MCF 10A (cell line): ENCODE data around the gene MITF. TPM values are rescaled to one million over a fixed set of nuclear protein-coding genes. Genes with fewer than 3 reads are reported as not detected.

Experiments used
- BruUV-seq: library from RNA; stranded (reverse); fragments of 400-500 nt; replicated peaks from 2 replicates; lab custom pipeline; 2021; lab: Mats Ljungman, UMichigan
- CTCF ChIA-PET: fragments of 300-600 bp; sonication (Branson Sonifier 250); formaldehyde crosslinking; extraction: SDS; loops from one replicate; lab custom pipeline; 2021; ENCODE audit warnings: antibody characterized with exemption, inconsistent platforms; lab: Yijun Ruan, JAX
- POLR2A ChIA-PET: fragments of 300-600, 350-650 bp; sonication (Branson Sonifier 250); formaldehyde crosslinking; extraction: SDS; loops from one replicate; lab custom pipeline; 2020; ENCODE audit warnings: antibody characterized with exemption, inconsistent platforms; lab: Yijun Ruan, JAX
- DNase-seq: peaks from one replicate; pipeline ENCODE4 v3.0.0-alpha.2; 2018; ENCODE audit not compliant: unreplicated experiment
- H3K27ac Mint-ChIP-seq: one replicate; pipeline ENCODE4 v1.8.0; 2022; ENCODE audit warnings: mild to moderate bottlenecking, low read depth, mixed read lengths; ENCODE audit not compliant: unreplicated experiment
- H3K27me3 Mint-ChIP-seq: one replicate; pipeline ENCODE4 v1.8.0; 2022; ENCODE audit warnings: mixed read lengths; ENCODE audit not compliant: insufficient read depth, unreplicated experiment
- H3K36me3 Mint-ChIP-seq: one replicate; pipeline ENCODE4 v1.8.0; 2022; ENCODE audit warnings: mild to moderate bottlenecking, moderate library complexity, mixed read lengths; ENCODE audit not compliant: insufficient read depth, unreplicated experiment
- H3K4me1 Mint-ChIP-seq: one replicate; pipeline ENCODE4 v1.8.0; 2022; ENCODE audit warnings: mixed read lengths; ENCODE audit not compliant: insufficient read depth, unreplicated experiment
- H3K4me3 Mint-ChIP-seq: one replicate; pipeline ENCODE4 v1.8.0; 2022; ENCODE audit warnings: mild to moderate bottlenecking, moderate library complexity, mixed read lengths; ENCODE audit not compliant: unreplicated experiment
- H3K9me3 Mint-ChIP-seq: one replicate; pipeline ENCODE4 v1.8.0; 2022; ENCODE audit warnings: mixed read lengths; ENCODE audit not compliant: unreplicated experiment
- intact Hi-C: fragments of 100-400 bp; cut with micrococcal nuclease; formaldehyde crosslinking; loops from 2 replicates; pipeline ENCODE4 v1.14.1; 2022
- total RNA-seq: library from RNA; stranded (reverse); gene quantifications from 2 replicates; pipeline ENCODE4 v1.2.3, GENCODE V29; 2022
- TF ChIP-seq, protein P1 (sequence below): fragments of 200-600 bp; IDR thresholded peaks from one replicate; pipeline ENCODE4 v1.8.0; 2022; ENCODE audit warnings: antibody characterized with exemption, mild to moderate bottlenecking; ENCODE audit not compliant: unreplicated experiment

MITF gene
- total RNA-seq, 1 experiment from 2014 or later: 16.1 TPM

DNA sequence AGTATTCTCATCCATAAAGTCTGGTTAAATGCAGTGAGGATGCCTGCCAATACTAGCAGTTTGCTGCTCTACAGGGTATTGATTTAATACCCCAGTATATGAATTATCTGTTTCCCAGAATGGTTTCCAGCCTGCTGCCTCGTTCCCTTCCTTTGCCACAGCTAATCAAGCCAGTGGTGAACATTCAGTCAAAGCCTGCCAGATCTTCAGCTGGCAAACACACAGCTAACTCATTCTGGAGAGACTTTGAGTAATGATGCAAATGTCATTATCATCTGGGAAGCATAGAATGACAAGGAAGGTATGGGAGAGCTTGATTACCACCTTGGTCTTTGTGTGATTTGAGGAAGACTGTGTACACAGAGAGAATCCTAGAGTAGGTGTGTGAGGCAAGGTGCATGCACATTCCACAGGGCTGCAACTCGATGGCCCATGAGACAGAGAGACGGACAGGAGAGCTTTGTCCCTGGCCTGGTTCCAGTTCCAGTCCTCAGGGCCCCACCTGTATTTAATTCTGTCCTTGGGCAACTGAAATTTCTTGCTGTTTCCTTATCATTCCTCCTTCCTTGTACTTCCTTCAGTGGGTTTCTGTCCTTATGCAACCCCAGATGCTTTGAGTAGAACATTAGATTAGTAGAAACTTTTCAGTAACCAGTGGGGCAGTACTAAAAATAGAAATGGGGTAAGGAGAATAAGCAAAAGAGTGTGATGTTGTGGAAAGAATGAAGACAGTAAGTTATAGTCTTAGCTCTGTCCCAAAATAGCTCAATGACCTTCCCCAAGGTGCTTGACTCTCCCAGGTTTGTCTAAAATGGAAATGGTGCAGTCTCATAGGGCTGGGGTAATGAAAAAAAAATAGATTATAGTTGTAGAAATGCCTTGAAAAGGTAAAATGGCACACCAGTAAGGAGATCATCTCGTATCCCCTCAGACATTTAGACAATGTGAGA is 72.5 kb downstream of the MITF start:
- ChIA-PET POLR2A (interaction anchor here (0.8 kb wide), 1 partner anchor 18 kb away, joined by 3 read pairs; no protein-coding TSS in a partner anchor), CTCF (interaction anchor here (0.6 to 1.7 kb wide), 5 partner anchors 19 to 802 kb away, joined by 3 to 12 read pairs (median 5); no protein-coding TSS in a partner anchor)
- TF ChIP-seq, protein P1, sequence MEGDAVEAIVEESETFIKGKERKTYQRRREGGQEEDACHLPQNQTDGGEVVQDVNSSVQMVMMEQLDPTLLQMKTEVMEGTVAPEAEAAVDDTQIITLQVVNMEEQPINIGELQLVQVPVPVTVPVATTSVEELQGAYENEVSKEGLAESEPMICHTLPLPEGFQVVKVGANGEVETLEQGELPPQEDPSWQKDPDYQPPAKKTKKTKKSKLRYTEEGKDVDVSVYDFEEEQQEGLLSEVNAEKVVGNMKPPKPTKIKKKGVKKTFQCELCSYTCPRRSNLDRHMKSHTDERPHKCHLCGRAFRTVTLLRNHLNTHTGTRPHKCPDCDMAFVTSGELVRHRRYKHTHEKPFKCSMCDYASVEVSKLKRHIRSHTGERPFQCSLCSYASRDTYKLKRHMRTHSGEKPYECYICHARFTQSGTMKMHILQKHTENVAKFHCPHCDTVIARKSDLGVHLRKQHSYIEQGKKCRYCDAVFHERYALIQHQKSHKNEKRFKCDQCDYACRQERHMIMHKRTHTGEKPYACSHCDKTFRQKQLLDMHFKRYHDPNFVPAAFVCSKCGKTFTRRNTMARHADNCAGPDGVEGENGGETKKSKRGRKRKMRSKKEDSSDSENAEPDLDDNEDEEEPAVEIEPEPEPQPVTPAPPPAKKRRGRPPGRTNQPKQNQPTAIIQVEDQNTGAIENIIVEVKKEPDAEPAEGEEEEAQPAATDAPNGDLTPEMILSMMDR: no peak
- Mint-ChIP-seq H3K27me3 (no peaks in the 10 kb centered on the region), H3K27ac (no peak overlapping the region), H3K4me3 (no peak overlapping the region), H3K4me1 (peaks cover 7% of the 10 kb centered on the region), H3K36me3 (no peaks in the 10 kb centered on the region), H3K9me3 (no peaks in the 10 kb centered on the region)
- DNase-seq: no peak
- BruUV-seq: no TSS peak
- intact Hi-C loops: no loop called here

DNA sequence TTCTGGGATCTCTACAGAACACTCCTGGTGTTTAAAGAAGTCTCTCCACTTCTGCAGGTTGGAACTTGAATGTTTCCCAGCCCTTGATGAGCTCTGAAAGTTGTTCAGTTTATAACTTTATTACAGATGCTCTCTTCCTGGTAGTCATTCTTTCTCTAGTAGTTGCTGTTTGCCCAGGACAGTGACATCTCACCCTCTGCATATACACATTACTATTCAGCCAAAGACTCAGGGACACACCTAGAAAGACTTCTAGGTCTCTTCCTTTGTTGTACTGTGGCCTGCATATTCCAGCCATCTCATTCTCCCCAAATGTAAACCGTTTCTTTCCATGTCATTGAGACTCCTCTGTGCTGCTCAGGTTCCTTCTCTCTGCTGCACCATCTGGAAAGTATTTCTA is 76.7 kb downstream of the MITF start:
- ChIA-PET CTCF (interaction anchor here (0.6 to 1.4 kb wide), 2 partner anchors 12 to 75 kb away, joined by 4 to 5 read pairs; no protein-coding TSS in a partner anchor), POLR2A (no interaction called here)
- no peaks in the 10 kb centered on the region for H3K36me3 Mint-ChIP-seq
- H3K27ac Mint-ChIP-seq: no peak overlapping the region
- no peak overlapping the region for H3K4me3 Mint-ChIP-seq
- DNase-seq: no peak
- H3K4me1 Mint-ChIP-seq: peaks cover 7% of the 10 kb centered on the region
- no peaks in the 10 kb centered on the region for H3K9me3 Mint-ChIP-seq
- BruUV-seq: no TSS peak
- H3K27me3 Mint-ChIP-seq: no peaks in the 10 kb centered on the region
- TF ChIP-seq, protein P1: no peak
- intact Hi-C loops: no loop called here

DNA sequence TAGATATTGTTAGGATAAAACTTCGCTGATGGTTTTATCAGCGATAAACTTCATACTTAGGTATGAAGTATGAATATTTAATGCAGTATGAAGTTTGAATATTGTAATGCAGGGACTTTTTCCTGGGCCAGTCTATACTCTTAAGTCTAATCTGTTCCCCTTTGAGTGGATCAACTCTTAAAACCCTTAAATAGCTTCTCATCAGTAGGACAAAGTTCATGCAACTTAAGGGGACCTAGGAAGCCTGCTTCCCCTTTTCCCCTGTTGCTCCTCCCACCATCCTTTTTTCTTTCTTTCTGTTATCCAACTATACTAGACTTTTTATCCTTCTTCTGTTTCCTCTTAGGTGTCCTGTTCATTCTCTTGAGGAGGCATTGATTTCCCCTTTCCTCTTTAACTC is 78.7 kb downstream of the MITF start:
- BruUV-seq: no TSS peak
- POLR2A ChIA-PET: interaction anchor here (0.7 kb wide), 1 partner anchor 285 kb away, joined by 3 read pairs; no protein-coding TSS in a partner anchor
- no peak overlapping the region for H3K27ac Mint-ChIP-seq
- H3K4me3 Mint-ChIP-seq: no peak overlapping the region
- CTCF ChIA-PET: interaction anchor here (0.7 kb wide), 1 partner anchor 129 kb away, joined by 3 read pairs; no protein-coding TSS in a partner anchor
- H3K36me3 Mint-ChIP-seq: no peaks in the 10 kb centered on the region
- intact Hi-C loops: no loop called here
- no peaks in the 10 kb centered on the region for H3K27me3 Mint-ChIP-seq
- no peaks in the 10 kb centered on the region for H3K4me1 Mint-ChIP-seq
- no peaks in the 10 kb centered on the region for H3K9me3 Mint-ChIP-seq
- TF ChIP-seq, protein P1: no peak
- no peak for DNase-seq

DNA sequence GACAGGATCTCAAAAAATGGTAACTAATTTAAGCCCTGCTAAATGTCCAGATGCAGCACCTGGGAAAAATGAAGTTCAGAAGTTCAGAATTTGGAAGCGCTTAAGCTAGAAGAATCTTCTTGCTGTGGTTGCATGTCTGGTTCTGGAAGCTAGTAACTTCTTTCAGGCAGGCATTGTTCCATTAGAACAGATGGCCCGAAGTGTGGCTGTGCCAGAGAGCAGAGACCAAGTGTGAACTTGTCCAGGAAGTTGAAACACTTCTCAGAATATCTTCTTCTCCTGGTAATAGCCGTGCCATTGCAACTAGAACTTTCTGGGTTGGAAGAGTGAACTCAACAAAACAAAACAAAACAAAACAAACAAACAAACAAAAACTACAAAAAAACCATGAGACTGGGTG is 80.0 kb downstream of the MITF start:
- intact Hi-C loops: no loop called here
- TF ChIP-seq, protein P1: no peak
- DNase-seq: no peak
- no peaks in the 10 kb centered on the region for H3K4me1 Mint-ChIP-seq
- no peak overlapping the region for H3K27ac Mint-ChIP-seq
- ChIA-PET POLR2A (no interaction called here), CTCF (interaction anchor here (0.6 kb wide), 1 partner anchor 58 kb away, joined by 3 read pairs; no protein-coding TSS in a partner anchor)
- no peaks in the 10 kb centered on the region for H3K27me3 Mint-ChIP-seq
- BruUV-seq: no TSS peak
- no peak overlapping the region for H3K4me3 Mint-ChIP-seq
- no peaks in the 10 kb centered on the region for H3K36me3 Mint-ChIP-seq
- H3K9me3 Mint-ChIP-seq: no peaks in the 10 kb centered on the region
